Brain microvascular endothelial cell (primary cell): Measurements from ENCODE around the gene MMGT1.

Source experiments
- DNase-seq: peaks from one replicate; pipeline ENCODE4 v3.0.0-alpha.2; 2020
- H3K27ac ChIP-seq: fragments of 250-450 bp; sonication (Bioruptor Pico); 2 replicates; pipeline ENCODE4 v1.5.1; 2020; ENCODE audit warnings: mild to moderate bottlenecking, moderate library complexity
- H3K27me3 ChIP-seq: fragments of 250-450 bp; sonication (Bioruptor Pico); replicated peaks from 2 replicates; pipeline ENCODE4 v1.5.1; 2020; ENCODE audit warnings: mild to moderate bottlenecking
- H3K36me3 ChIP-seq: fragments of 250-450 bp; sonication (Bioruptor Pico); replicated peaks from 2 replicates; pipeline ENCODE4 v1.5.1; 2020; ENCODE audit warnings: mild to moderate bottlenecking
- H3K4me3 ChIP-seq: 2 replicates; pipeline ENCODE4 v1.5.1; 2011; ENCODE audit warnings: low read depth, mild to moderate bottlenecking, control low read depth, low read length, moderate library complexity
- CTCF ChIP-seq: IDR thresholded peaks from 2 replicates; pipeline ENCODE4 v1.5.1; 2011; ENCODE audit warnings: low read depth, mild to moderate bottlenecking, moderate library complexity, low read length, control low read depth, inconsistent platforms; ENCODE audit errors: missing control alignments
- in situ Hi-C: cut with HindIII; loops from 2 replicates; pipeline ENCODE4 v1.10.0; 2017; ENCODE audit warnings: low sequenced_read_pairs, low pct_ligation_motif_present

Gene MMGT1

GRCh38 chrX:135973025-135973547, 702 bp downstream of the MMGT1 start:
- in situ Hi-C loops = no loop called here
- DNase-seq = peak; percentile 8
- no peak for TF ChIP-seq CTCF
- Histone ChIP-seq H3K27me3 (no peaks in the 10 kb centered on the region), H3K4me3 (peak overlapping the region; percentile 79), H3K36me3 (no peaks in the 10 kb centered on the region), H3K27ac (peak overlapping the region; percentile 94)

GRCh38 chrX:135951291-135951690, 22.5 kb downstream of the MMGT1 start:
- Histone ChIP-seq H3K27me3 (no peaks in the 10 kb centered on the region), H3K4me3 (no peak overlapping the region), H3K27ac (no peak overlapping the region), H3K36me3 (no peaks in the 10 kb centered on the region)
- TF ChIP-seq CTCF = no peak
- DNase-seq = no peak
- in situ Hi-C loops = no loop called here

- in situ Hi-C loops = no loop called here
- no peak overlapping the region for H3K27ac ChIP-seq
Measured at GRCh38 chrX:135944486-135944885, 29.3 kb downstream of the MMGT1 start.

GRCh38 chrX:135931644-135932487, 41.9 kb downstream of the MMGT1 start:
- Histone ChIP-seq H3K4me3 (no peak overlapping the region), H3K36me3 (no peaks in the 10 kb centered on the region), H3K27me3 (no peaks in the 10 kb centered on the region), H3K27ac (no peak overlapping the region)
- in situ Hi-C loops = no loop called here
- peak; percentile 32 for DNase-seq
- peak; percentile 78 for TF ChIP-seq CTCF

More at GRCh38 chrX:135944486-135944885, 29.3 kb downstream of the MMGT1 start:
- no peak for DNase-seq
- no peak overlapping the region for H3K4me3 ChIP-seq
- H3K36me3 ChIP-seq = no peaks in the 10 kb centered on the region
- no peak for TF ChIP-seq CTCF
- H3K27me3 ChIP-seq = no peaks in the 10 kb centered on the region

- Histone ChIP-seq H3K36me3 (no peaks in the 10 kb centered on the region), H3K27ac (no peak overlapping the region), H3K4me3 (no peak overlapping the region), H3K27me3 (no peaks in the 10 kb centered on the region)
- TF ChIP-seq CTCF = no peak
- DNase-seq = no peak
- in situ Hi-C loops = no loop called here
Measured at GRCh38 chrX:135927897-135928296, 45.9 kb downstream of the MMGT1 start.
